CD4-positive, alpha-beta T cell treated with Interferon gamma for 1 hour (primary cell): ENCODE results near the gene CTNNA2.

ENCODE experiments used
- DNase-seq: peaks from one replicate; pipeline ENCODE4 v3.0.0-alpha.2; 2020

The CTNNA2 gene

GRCh38 chr2:80461505-80462197, 948.8 kb downstream of the CTNNA2 start:
- DNase-seq, result no peak

GRCh38 chr2:80462654-80463053, 949.8 kb downstream of the CTNNA2 start:
- DNase-seq, result no peak

GRCh38 chr2:80464275-80464674, 951.4 kb downstream of the CTNNA2 start:
- no peak for DNase-seq

GRCh38 chr2:80467262-80467811, 954.5 kb downstream of the CTNNA2 start:
- DNase-seq, result no peak

- DNase-seq, result no peak
These were observed 956.6 kb downstream of the CTNNA2 start for GRCh38 chr2:80469428-80469827.

GRCh38 chr2:80473069-80473468, 960.2 kb downstream of the CTNNA2 start:
- DNase-seq, result no peak

GRCh38 chr2:80473796-80474195, 960.9 kb downstream of the CTNNA2 start:
- no peak for DNase-seq

- DNase-seq, result no peak
These were observed 963.1 kb downstream of the CTNNA2 start for GRCh38 chr2:80475970-80476369.

- DNase-seq, result no peak
These were observed 963.8 kb downstream of the CTNNA2 start for GRCh38 chr2:80476535-80477117.

GRCh38 chr2:80482276-80482675, 969.4 kb downstream of the CTNNA2 start:
- DNase-seq, result no peak

- no peak for DNase-seq
These were observed 976.9 kb downstream of the CTNNA2 start for GRCh38 chr2:80489717-80490116.

- DNase-seq, result no peak
These were observed 978.1 kb downstream of the CTNNA2 start for GRCh38 chr2:80490964-80491363.

- DNase-seq, result no peak
These were observed 983.5 kb downstream of the CTNNA2 start for GRCh38 chr2:80496346-80496745.

- DNase-seq, result no peak
These were observed 983.9 kb downstream of the CTNNA2 start for GRCh38 chr2:80496775-80497174.

- DNase-seq, result no peak
These were observed 986.2 kb downstream of the CTNNA2 start for GRCh38 chr2:80499095-80499494.

GRCh38 chr2:80501874-80502624, 989.2 kb downstream of the CTNNA2 start:
- DNase-seq, result no peak

GRCh38 chr2:80506563-80506962, 993.7 kb downstream of the CTNNA2 start:
- no peak for DNase-seq

GRCh38 chr2:80510716-80511115, 997.9 kb downstream of the CTNNA2 start:
- no peak for DNase-seq

GRCh38 chr2:80515964-80516363, 1003.1 kb downstream of the CTNNA2 start:
- no peak for DNase-seq

GRCh38 chr2:80517316-80517715, 1004.5 kb downstream of the CTNNA2 start:
- no peak for DNase-seq

- DNase-seq, result no peak
These were observed 1006.3 kb downstream of the CTNNA2 start for GRCh38 chr2:80519121-80519643.

- no peak for DNase-seq
These were observed 1006.9 kb downstream of the CTNNA2 start for GRCh38 chr2:80519699-80520291.

- no peak for DNase-seq
These were observed 1012.3 kb downstream of the CTNNA2 start for GRCh38 chr2:80525152-80525551.
